IPS-18c (cell line): ENCODE results near the gene EYS.

Experiments used
- H3K4me3 ChIP-seq: 2 replicates; pipeline ENCODE4 v1.7.0; 2013; ENCODE audit warnings: low read depth, mild to moderate bottlenecking, low read length, moderate library complexity; ENCODE audit not compliant: insufficient read depth
- H3K9me3 ChIP-seq: one replicate; pipeline ENCODE4 v1.6.1; 2013; ENCODE audit warnings: mild to moderate bottlenecking, low read length, moderate library complexity; ENCODE audit not compliant: control insufficient read depth, insufficient read depth

Gene EYS

GRCh38 chr6:65707126-65707826, at the start of gene EYS:
Gene EYS (minus strand): TSS chr6:65707226. CDS start chr6:65495410, 211,816 bp downstream.
- H3K4me3 ChIP-seq, result no peak within 1 kb of the TSS
- no peaks in the 10 kb centered on the region for H3K9me3 ChIP-seq

GRCh38 chr6:65746302-65746701, 39.3 kb upstream of the EYS start:
- Histone ChIP-seq H3K9me3 (no peaks in the 10 kb centered on the region), H3K4me3 (no peak overlapping the region)

GRCh38 chr6:65745614-65746013, 38.6 kb upstream of the EYS start:
- Histone ChIP-seq H3K9me3 (no peaks in the 10 kb centered on the region), H3K4me3 (no peak overlapping the region)

GRCh38 chr6:65728879-65729479, 22.0 kb upstream of the EYS start:
- Histone ChIP-seq H3K9me3 (no peaks in the 10 kb centered on the region), H3K4me3 (no peak overlapping the region)

- H3K9me3 ChIP-seq, result no peaks in the 10 kb centered on the region
Observed at GRCh38 chr6:65719101-65719500, 12.1 kb upstream of the EYS start.

GRCh38 chr6:65711531-65711930, 4.5 kb upstream of the EYS start:
- Histone ChIP-seq H3K4me3 (no peak overlapping the region), H3K9me3 (no peaks in the 10 kb centered on the region)

More at GRCh38 chr6:65719101-65719500, 12.1 kb upstream of the EYS start:
- H3K4me3 ChIP-seq, result no peak overlapping the region

- no peaks in the 10 kb centered on the region for H3K9me3 ChIP-seq
- no peak overlapping the region for H3K4me3 ChIP-seq
Observed at GRCh38 chr6:65709099-65709830, 2.2 kb upstream of the EYS start.

- Histone ChIP-seq H3K9me3 (no peaks in the 10 kb centered on the region), H3K4me3 (no peak overlapping the region)
Observed at GRCh38 chr6:65708162-65708561, 1.1 kb upstream of the EYS start.

GRCh38 chr6:65706436-65706835, 590 bp downstream of the EYS start:
- Histone ChIP-seq H3K9me3 (no peaks in the 10 kb centered on the region), H3K4me3 (no peak overlapping the region)

- Histone ChIP-seq H3K4me3 (no peak overlapping the region), H3K9me3 (no peaks in the 10 kb centered on the region)
Observed at GRCh38 chr6:65701325-65701724, 5.7 kb downstream of the EYS start.

GRCh38 chr6:65700561-65700960, 6.5 kb downstream of the EYS start:
- H3K9me3 ChIP-seq, result no peaks in the 10 kb centered on the region
- H3K4me3 ChIP-seq, result no peak overlapping the region

GRCh38 chr6:65692109-65692508, 14.9 kb downstream of the EYS start:
- no peaks in the 10 kb centered on the region for H3K9me3 ChIP-seq
- H3K4me3 ChIP-seq, result no peak overlapping the region

- Histone ChIP-seq H3K9me3 (no peaks in the 10 kb centered on the region), H3K4me3 (no peak overlapping the region)
Observed at GRCh38 chr6:65680232-65680631, 26.8 kb downstream of the EYS start.

- no peak overlapping the region for H3K4me3 ChIP-seq
- peaks cover 4% of the 10 kb centered on the region for H3K9me3 ChIP-seq
Observed at GRCh38 chr6:65671922-65672321, 35.1 kb downstream of the EYS start.

GRCh38 chr6:65667916-65668656, 38.9 kb downstream of the EYS start:
- Histone ChIP-seq H3K9me3 (no peaks in the 10 kb centered on the region), H3K4me3 (no peak overlapping the region)

- Histone ChIP-seq H3K9me3 (no peaks in the 10 kb centered on the region), H3K4me3 (no peak overlapping the region)
Observed at GRCh38 chr6:65650086-65650485, 56.9 kb downstream of the EYS start.

GRCh38 chr6:65649392-65649791, 57.6 kb downstream of the EYS start:
- Histone ChIP-seq H3K9me3 (no peaks in the 10 kb centered on the region), H3K4me3 (no peak overlapping the region)
